H1 (cell line): Measurements from ENCODE around the gene LAMB3. TPM values are rescaled to one million over a fixed set of nuclear protein-coding genes. Genes with fewer than 3 reads are reported as not detected.

Experiments used
- TEAD4 ChIP-seq: IDR thresholded peaks from 2 replicates; pipeline ENCODE4 v1.6.1; 2012; ENCODE audit warnings: low read depth, low read length, inconsistent platforms, mixed read lengths
- polyA plus RNA-seq, 7 experiments: library from polyadenylated mRNA; depleted of rRNA in 3 of 7; stranded (reverse) in 5 of 7; unstranded in 2 of 7; fragments of >200 nt in 5 of 7; fragments of 200-250 nt in 2 of 7; gene quantifications; 1 replicate in 5 of 7; 2 replicates in 1 of 7; 4 replicates in 1 of 7; pipeline versions ENCODE4 v1.2.1 to v1.2.3, GENCODE V29; 2011 to 2013; ENCODE audit warnings: missing spikeins in 2 of 7, mixed read lengths in 2 of 7
- total RNA-seq: library from RNA; stranded (reverse); fragmentation: NEBNext Ultra II Directional; extraction: Animal tissue kit (Norgen Biotek cat#: 25700); gene quantifications from 2 replicates; pipeline ENCODE4 v1.2.1, GENCODE V29; 2021

LAMB3 gene
- total and polyA plus RNA-seq, 2 of the 8 experiments (the other 6 are each of a cell fraction or from before 2014, with no cell fraction given) = 0.45 to 0.50 TPM

GRCh38 chr1:209611771-209612570 is 40.3 kb downstream of the LAMB3 start (continued):
- no peak for TF ChIP-seq TEAD4
